ENCODE measurements around the gene DIDO1. TPM values are rescaled to one million over a fixed set of nuclear protein-coding genes. Genes with fewer than 3 reads are reported as not detected.

DIDO1 gene
- total RNA-seq, 2 donors from 2014 or later, result 53.5 to 68.3 TPM

GRCh38 chr20:62864207-62864606 is 62.1 kb downstream of the DIDO1 start:
- Mint-ChIP-seq H3K36me3 (ENCODE audit: low read depth) (peaks cover 2% of the 10 kb centered on the region), H3K4me1 (peaks cover 7% of the 10 kb centered on the region), H3K4me3 (no peak overlapping the region), H3K9me3 (peaks cover 11% of the 10 kb centered on the region), H3K27ac (no peak overlapping the region), H3K27me3 (ENCODE audit: insufficient read depth) (peaks cover 10% of the 10 kb centered on the region)
- H3K36me3 ChIP-seq (ENCODE audit: control insufficient read depth, insufficient read depth, low read length), result no peaks in the 10 kb centered on the region
- H3K27ac ChIP-seq (ENCODE audit: low read depth, low read length), result no peak overlapping the region
- 93 to 96% methylated on average over 4 to 7 of the region's 7 CpGs for WGBS, 2 experiments (ENCODE audit: insufficient coverage in 1 of 2, insufficient read length in 1 of 2)
- TF ChIP-seq CTCF (conservative IDR thresholded peaks at IDR 0.05), result no peak
- H3K4me1 ChIP-seq (ENCODE audit: control insufficient read depth, insufficient read depth, low read length), result no peaks in the 10 kb centered on the region
- H3K9ac ChIP-seq (ENCODE audit: extremely low read depth, low read length, poor library complexity, severe bottlenecking), result no peak overlapping the region
- no peak overlapping the region for H3K4me3 ChIP-seq (ENCODE audit: low read length)
- no peaks in the 10 kb centered on the region for H3K27me3 ChIP-seq (ENCODE audit: control insufficient read depth, insufficient read depth, low read length, poor library complexity, severe bottlenecking)
- no peak for DNase-seq
- peaks cover 5% of the 10 kb centered on the region for H3K9me3 ChIP-seq (ENCODE audit: control insufficient read depth, low read length)

- H3K4me3 Mint-ChIP-seq, result peak within 1 kb of the TSS; percentile 65
- no peaks in the 10 kb centered on the region for H3K27me3 ChIP-seq (ENCODE audit: control insufficient read depth, insufficient read depth, low read length, poor library complexity, severe bottlenecking)
- H3K9me3 ChIP-seq (ENCODE audit: control insufficient read depth, low read length), result peaks cover 5% of the 10 kb centered on the region
- H3K4me1 Mint-ChIP-seq, result peaks cover 7% of the 10 kb centered on the region
- H3K9me3 Mint-ChIP-seq, result peaks cover 11% of the 10 kb centered on the region
- peak; percentile 96 for DNase-seq
- peaks cover 8% of the 10 kb centered on the region for H3K36me3 ChIP-seq (ENCODE audit: control insufficient read depth, insufficient read depth, low read length)
- peak within 1 kb of the TSS; percentile 6 for H3K27ac ChIP-seq (ENCODE audit: low read depth, low read length)
- no peak within 1 kb of the TSS for H3K9ac ChIP-seq (ENCODE audit: extremely low read depth, low read length, poor library complexity, severe bottlenecking)
- TF ChIP-seq CTCF (conservative IDR thresholded peaks at IDR 0.05), result no peak
- WGBS, 2 experiments (ENCODE audit: insufficient coverage in 1 of 2, insufficient read length in 1 of 2), result 12 to 51% methylated on average over 15 to 66 of the region's 70 CpGs
- no peaks in the 10 kb centered on the region for H3K4me1 ChIP-seq (ENCODE audit: control insufficient read depth, insufficient read depth, low read length)
- H3K27me3 Mint-ChIP-seq (ENCODE audit: insufficient read depth), result peaks cover 8% of the 10 kb centered on the region
- H3K36me3 Mint-ChIP-seq (ENCODE audit: low read depth), result peaks cover 9% of the 10 kb centered on the region
- peak within 1 kb of the TSS; percentile 79 for H3K4me3 ChIP-seq (ENCODE audit: low read length)
- H3K27ac Mint-ChIP-seq, result no peak within 1 kb of the TSS
Observed at GRCh38 chr20:62861726-62862336, 64.5 kb downstream of the DIDO1 start, which contains the start of gene TCFL5. TCFL5 (minus strand) TSS chr20:62861822; CDS start chr20:62861670, 152 bp downstream.

GRCh38 chr20:62860924-62861691 is 65.2 kb downstream of the DIDO1 start:
- Histone ChIP-seq H3K36me3 (ENCODE audit: control insufficient read depth, insufficient read depth, low read length) (peaks cover 11% of the 10 kb centered on the region), H3K4me1 (ENCODE audit: control insufficient read depth, insufficient read depth, low read length) (no peaks in the 10 kb centered on the region), H3K4me3 (ENCODE audit: low read length) (no peak overlapping the region), H3K27ac (ENCODE audit: low read depth, low read length) (no peak overlapping the region), H3K9ac (ENCODE audit: extremely low read depth, low read length, poor library complexity, severe bottlenecking) (no peak overlapping the region), H3K27me3 (ENCODE audit: control insufficient read depth, insufficient read depth, low read length, poor library complexity, severe bottlenecking) (no peaks in the 10 kb centered on the region), H3K9me3 (ENCODE audit: control insufficient read depth, low read length) (peaks cover 5% of the 10 kb centered on the region)
- Mint-ChIP-seq H3K4me1 (peaks cover 7% of the 10 kb centered on the region), H3K36me3 (ENCODE audit: low read depth) (peaks cover 10% of the 10 kb centered on the region), H3K27me3 (ENCODE audit: insufficient read depth) (peaks cover 8% of the 10 kb centered on the region), H3K9me3 (peaks cover 11% of the 10 kb centered on the region), H3K4me3 (peak overlapping the region; percentile 65), H3K27ac (no peak overlapping the region)
- DNase-seq, result peak; percentile 67
- no peak for TF ChIP-seq CTCF (conservative IDR thresholded peaks at IDR 0.05)
- 0 to 1% methylated on average over 15 to 129 of the region's 129 CpGs for WGBS, 2 experiments (ENCODE audit: insufficient coverage in 1 of 2, insufficient read length in 1 of 2)
